Measurements from ENCODE around the gene CYP21A2. TPM values are rescaled to one million over a fixed set of nuclear protein-coding genes. Genes with fewer than 3 reads are reported as not detected.
"Not testable (repeated sequence)": the region's sequence is repeated elsewhere in the genome, so short reads cannot be mapped to it uniquely, and the experiment has no call there.

The CYP21A2 gene
- total and polyA plus RNA-seq, 10 of the 15 experiments (the other 5 are each of a cell fraction or from before 2014, with no cell fraction given): 0.04 to 0.92 (median 0.23) TPM; not detected in 7

- DNase-seq (ENCODE audit: low read depth, low spot score); intact Hi-C loops (cut with micrococcal nuclease; ENCODE audit: unreplicated experiment); FAIRE-seq: not testable (repeated sequence)
These were observed 663 bp downstream of the CYP21A2 start for GRCh38 chr6:32038878-32039277.

GRCh38 chr6:32039321-32040274, 1.4 kb downstream of the CYP21A2 start:
- intact Hi-C loops (cut with micrococcal nuclease; ENCODE audit: unreplicated experiment): loop anchor here (10.0 kb wide), 1 partner anchor 115 kb away; the partner anchor contains the start of genes PPT2 and PRRT1
- RAD21 ChIA-PET (ENCODE audit: unreplicated experiment); ATAC-seq: not testable (repeated sequence)

More at GRCh38 chr6:32038878-32039277, 663 bp downstream of the CYP21A2 start:
- BruUV-seq (replicated peaks); POLR2A ChIA-PET; ATAC-seq; H3K27me3 ChIP-seq (replicated peaks in 1 of 2; ENCODE audit: control insufficient read depth in 2 of 2, insufficient read depth in 2 of 2, low read length in 1 of 2); CTCF ChIA-PET; H3K27ac ChIP-seq (ENCODE audit: control insufficient read depth, insufficient read depth); RAD21 ChIA-PET (ENCODE audit: unreplicated experiment); H2AFZ ChIP-seq (ENCODE audit: control insufficient read depth, low read depth, low read length); H3K4me2 ChIP-seq (ENCODE audit: control insufficient read depth, insufficient read depth); H3K36me3 ChIP-seq (ENCODE audit: control insufficient read depth in 2 of 2, insufficient read depth in 2 of 2, low read length in 1 of 2); H3K4me3 ChIP-seq; H3K79me2 ChIP-seq (ENCODE audit: control insufficient read depth, insufficient read depth, low read length); H3K9ac ChIP-seq (ENCODE audit: control insufficient read depth, insufficient read depth, low read length); H3K9me3 ChIP-seq (replicated peaks; ENCODE audit: control insufficient read depth, insufficient read depth, low read length); SMC1A ChIA-PET (ENCODE audit: uncharacterized antibody, unreplicated experiment); H3K4me1 ChIP-seq (ENCODE audit: control insufficient read depth, insufficient read depth, low read length); H4K20me1 ChIP-seq (ENCODE audit: control insufficient read depth, insufficient read depth): not testable (repeated sequence)
- WGBS (ENCODE audit: insufficient coverage, insufficient replicate concordance, low lambda C conversion rate, missing lambda C conversion rate): 40% methylated on average over 4 of the region's 5 CpGs
- in situ Hi-C loops (cut with MboI): loop anchor here (10.0 kb wide), 1 partner anchor 64 kb away; the partner anchor contains the start of gene DXO

GRCh38 chr6:32040299-32041049, 2.3 kb downstream of the CYP21A2 start:
- ATAC-seq; POLR2A ChIA-PET; H3K4me1 ChIP-seq (ENCODE audit: control insufficient read depth, insufficient read depth, low read length); CTCF ChIA-PET; in situ Hi-C loops (cut with MboI); H3K79me2 ChIP-seq (ENCODE audit: control insufficient read depth, insufficient read depth, low read length); H3K27ac ChIP-seq (ENCODE audit: control insufficient read depth, insufficient read depth); DNase-seq (ENCODE audit: low read depth, low spot score); BruUV-seq (replicated peaks); RAD21 ChIA-PET (ENCODE audit: unreplicated experiment); SMC1A ChIA-PET (ENCODE audit: uncharacterized antibody, unreplicated experiment); H2AFZ ChIP-seq (ENCODE audit: control insufficient read depth, low read depth, low read length); H4K20me1 ChIP-seq (ENCODE audit: control insufficient read depth, insufficient read depth); H3K36me3 ChIP-seq (ENCODE audit: control insufficient read depth in 2 of 2, insufficient read depth in 2 of 2, low read length in 1 of 2); H3K27me3 ChIP-seq (replicated peaks in 1 of 2; ENCODE audit: control insufficient read depth in 2 of 2, insufficient read depth in 2 of 2, low read length in 1 of 2); H3K4me3 ChIP-seq; H3K4me2 ChIP-seq (ENCODE audit: control insufficient read depth, insufficient read depth); FAIRE-seq; H3K9ac ChIP-seq (ENCODE audit: control insufficient read depth, insufficient read depth, low read length); H3K9me3 ChIP-seq (replicated peaks; ENCODE audit: control insufficient read depth, insufficient read depth, low read length): not testable (repeated sequence)
- intact Hi-C loops (cut with micrococcal nuclease; ENCODE audit: unreplicated experiment): loop anchor here (10.0 kb wide), 1 partner anchor 114 kb away; the partner anchor contains the start of genes PPT2 and PRRT1
- WGBS (ENCODE audit: insufficient coverage, insufficient replicate concordance, low lambda C conversion rate, missing lambda C conversion rate): 85% methylated on average over 10 of the region's 43 CpGs

More at GRCh38 chr6:32039321-32040274, 1.4 kb downstream of the CYP21A2 start:
- H3K4me3 ChIP-seq; SMC1A ChIA-PET (ENCODE audit: uncharacterized antibody, unreplicated experiment); H3K36me3 ChIP-seq (ENCODE audit: control insufficient read depth in 2 of 2, insufficient read depth in 2 of 2, low read length in 1 of 2); H3K4me2 ChIP-seq (ENCODE audit: control insufficient read depth, insufficient read depth); H2AFZ ChIP-seq (ENCODE audit: control insufficient read depth, low read depth, low read length); BruUV-seq (replicated peaks); H3K9ac ChIP-seq (ENCODE audit: control insufficient read depth, insufficient read depth, low read length); H3K27ac ChIP-seq (ENCODE audit: control insufficient read depth, insufficient read depth); H3K27me3 ChIP-seq (replicated peaks in 1 of 2; ENCODE audit: control insufficient read depth in 2 of 2, insufficient read depth in 2 of 2, low read length in 1 of 2); FAIRE-seq; DNase-seq (ENCODE audit: low read depth, low spot score); POLR2A ChIA-PET; H3K9me3 ChIP-seq (replicated peaks; ENCODE audit: control insufficient read depth, insufficient read depth, low read length); H3K4me1 ChIP-seq (ENCODE audit: control insufficient read depth, insufficient read depth, low read length); H3K79me2 ChIP-seq (ENCODE audit: control insufficient read depth, insufficient read depth, low read length); CTCF ChIA-PET; H4K20me1 ChIP-seq (ENCODE audit: control insufficient read depth, insufficient read depth): not testable (repeated sequence)
- in situ Hi-C loops (cut with MboI): loop anchor here (10.0 kb wide), 1 partner anchor 65 kb away; the partner anchor contains the start of gene DXO
- WGBS (ENCODE audit: insufficient coverage, insufficient replicate concordance, low lambda C conversion rate, missing lambda C conversion rate): 34% methylated on average over 20 of the region's 24 CpGs
